ENCODE results near the gene SF3B4.

- TF ChIP-seq CTCF (IDR thresholded peaks at IDR 0.05) (no peak), EZH2phosphoT487 (IDR thresholded peaks at IDR 0.05) (no peak), EZH2 (IDR thresholded peaks at IDR 0.05) (no peak)
These were observed 37.8 kb upstream of the SF3B4 start for GRCh38 chr1:149965440-149965839.
